Measurements from ENCODE around the gene KCTD20. TPM values are rescaled to one million over a fixed set of nuclear protein-coding genes. Genes with fewer than 3 reads are reported as not detected.

The KCTD20 gene
- total and polyA plus RNA-seq, 2 experiments from 2014 or later, result 7.4 to 25.0 TPM

DNA sequence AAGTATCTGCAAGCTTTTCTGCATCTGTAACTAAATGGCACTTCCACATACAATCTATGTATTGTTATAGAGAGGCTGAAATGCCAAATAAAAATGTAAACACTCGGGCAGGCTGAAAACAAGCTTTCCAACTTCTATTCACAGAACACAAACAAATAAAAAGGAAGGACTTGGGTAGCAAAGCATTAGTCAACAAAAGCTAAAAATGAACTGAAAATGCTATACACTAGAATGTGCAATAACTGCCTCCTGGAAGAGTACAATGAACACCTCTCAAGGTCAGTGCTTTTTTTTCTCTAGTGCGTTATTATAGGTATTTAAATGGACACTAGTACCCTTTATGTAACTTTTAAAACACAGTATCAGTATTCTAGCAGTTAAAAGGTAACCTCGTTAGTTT lies 73.0 kb downstream of the KCTD20 start:
- Mint-ChIP-seq H3K27me3 (ENCODE audit: insufficient read depth, low read depth, poor library complexity) (peaks cover 2% of the 10 kb centered on the region), H3K4me3 (no peak overlapping the region), H3K9me3 (no peaks in the 10 kb centered on the region), H3K36me3 (ENCODE audit: low read depth) (peaks cover 34% of the 10 kb centered on the region), H3K4me1 (no peaks in the 10 kb centered on the region), H3K27ac (no peak overlapping the region)
- DNase-seq (ENCODE audit: low spot score) (no peak), ATAC-seq (no peak)
- H3F3A ChIP-seq (replicated peaks; ENCODE audit: low read depth), result no peaks in the 10 kb centered on the region
- H3K27me3 ChIP-seq (ENCODE audit: insufficient read depth), result no peaks in the 10 kb centered on the region
- peaks cover 19% of the 10 kb centered on the region for H3K36me3 ChIP-seq (ENCODE audit: insufficient read depth)
- H3K4me2 ChIP-seq, result no peak overlapping the region
- no peak overlapping the region for H3K27ac ChIP-seq (ENCODE audit: low read depth)
- H3K4me1 ChIP-seq (ENCODE audit: insufficient read depth), result no peaks in the 10 kb centered on the region
- H3K4me3 ChIP-seq, result no peak overlapping the region
- no peak for TF ChIP-seq CTCF (conservative IDR thresholded peaks at IDR 0.05; ENCODE audit: low read depth in 2 of 2)
- TF ChIP-seq CREB1 (CRISPR knock-in tag; IDR thresholded peaks at IDR 0.05; ENCODE audit: low read depth), result no peak
- no peak for TF ChIP-seq NANOG (IDR thresholded peaks at IDR 0.05; ENCODE audit: borderline replicate concordance)
- H3K79me2 ChIP-seq (replicated peaks; ENCODE audit: insufficient read depth), result no peaks in the 10 kb centered on the region
- no peaks in the 10 kb centered on the region for H4K20me1 ChIP-seq (replicated peaks; ENCODE audit: insufficient read depth)
- H2AFZ ChIP-seq, result no peak overlapping the region
- H3K9me2 ChIP-seq (ENCODE audit: insufficient read depth), result no peaks in the 10 kb centered on the region

DNA sequence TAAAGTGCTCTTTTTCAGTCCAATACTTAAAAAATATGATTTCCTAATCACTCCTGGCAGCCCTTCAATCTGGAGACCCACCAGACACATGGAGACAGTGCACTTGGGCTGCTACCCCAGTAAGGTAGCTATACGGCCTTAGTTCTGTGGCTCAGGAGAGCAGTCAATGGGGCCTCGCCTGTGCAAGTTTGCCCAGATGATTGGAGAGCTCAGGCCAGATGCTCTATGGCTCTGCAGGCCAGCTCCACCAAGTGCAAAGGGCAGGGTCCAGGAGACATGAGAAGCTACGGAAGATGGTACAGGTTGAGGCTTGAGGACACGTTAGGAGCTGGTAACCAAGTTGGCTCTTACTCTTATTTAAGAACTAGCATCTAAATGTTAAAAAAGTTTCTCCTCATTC lies 73.8 kb downstream of the KCTD20 start:
- Histone ChIP-seq H3K4me1 (ENCODE audit: insufficient read depth) (no peaks in the 10 kb centered on the region), H3K79me2 (replicated peaks; ENCODE audit: insufficient read depth) (no peaks in the 10 kb centered on the region), H4K20me1 (replicated peaks; ENCODE audit: insufficient read depth) (no peaks in the 10 kb centered on the region), H3K27ac (ENCODE audit: low read depth) (no peak overlapping the region), H3K4me2 (no peak overlapping the region), H2AFZ (no peak overlapping the region), H3K4me3 (no peak overlapping the region), H3K27me3 (ENCODE audit: insufficient read depth) (no peaks in the 10 kb centered on the region), H3F3A (replicated peaks; ENCODE audit: low read depth) (no peaks in the 10 kb centered on the region), H3K36me3 (ENCODE audit: insufficient read depth) (peaks cover 23% of the 10 kb centered on the region), H3K9me2 (ENCODE audit: insufficient read depth) (no peaks in the 10 kb centered on the region)
- Mint-ChIP-seq H3K27ac (no peak overlapping the region), H3K4me1 (no peaks in the 10 kb centered on the region), H3K9me3 (no peaks in the 10 kb centered on the region), H3K4me3 (no peak overlapping the region), H3K27me3 (ENCODE audit: insufficient read depth, low read depth, poor library complexity) (peaks cover 2% of the 10 kb centered on the region), H3K36me3 (ENCODE audit: low read depth) (peaks cover 27% of the 10 kb centered on the region)
- DNase-seq (ENCODE audit: low spot score), result no peak
- no peak for ATAC-seq
- TF ChIP-seq ZNF331 (CRISPR knock-in tag; IDR thresholded peaks at IDR 0.05; ENCODE audit: low read depth), result no peak
- no peak for TF ChIP-seq NANOG (IDR thresholded peaks at IDR 0.05; ENCODE audit: borderline replicate concordance)
- no peak for TF ChIP-seq ETS1 (IDR thresholded peaks at IDR 0.05)
- no peak for TF ChIP-seq ZNF114 (CRISPR knock-in tag; IDR thresholded peaks at IDR 0.05)
- TF ChIP-seq POLR2AphosphoS5 (IDR thresholded peaks at IDR 0.05; ENCODE audit: low read depth), result no peak
- TF ChIP-seq, protein P1, sequence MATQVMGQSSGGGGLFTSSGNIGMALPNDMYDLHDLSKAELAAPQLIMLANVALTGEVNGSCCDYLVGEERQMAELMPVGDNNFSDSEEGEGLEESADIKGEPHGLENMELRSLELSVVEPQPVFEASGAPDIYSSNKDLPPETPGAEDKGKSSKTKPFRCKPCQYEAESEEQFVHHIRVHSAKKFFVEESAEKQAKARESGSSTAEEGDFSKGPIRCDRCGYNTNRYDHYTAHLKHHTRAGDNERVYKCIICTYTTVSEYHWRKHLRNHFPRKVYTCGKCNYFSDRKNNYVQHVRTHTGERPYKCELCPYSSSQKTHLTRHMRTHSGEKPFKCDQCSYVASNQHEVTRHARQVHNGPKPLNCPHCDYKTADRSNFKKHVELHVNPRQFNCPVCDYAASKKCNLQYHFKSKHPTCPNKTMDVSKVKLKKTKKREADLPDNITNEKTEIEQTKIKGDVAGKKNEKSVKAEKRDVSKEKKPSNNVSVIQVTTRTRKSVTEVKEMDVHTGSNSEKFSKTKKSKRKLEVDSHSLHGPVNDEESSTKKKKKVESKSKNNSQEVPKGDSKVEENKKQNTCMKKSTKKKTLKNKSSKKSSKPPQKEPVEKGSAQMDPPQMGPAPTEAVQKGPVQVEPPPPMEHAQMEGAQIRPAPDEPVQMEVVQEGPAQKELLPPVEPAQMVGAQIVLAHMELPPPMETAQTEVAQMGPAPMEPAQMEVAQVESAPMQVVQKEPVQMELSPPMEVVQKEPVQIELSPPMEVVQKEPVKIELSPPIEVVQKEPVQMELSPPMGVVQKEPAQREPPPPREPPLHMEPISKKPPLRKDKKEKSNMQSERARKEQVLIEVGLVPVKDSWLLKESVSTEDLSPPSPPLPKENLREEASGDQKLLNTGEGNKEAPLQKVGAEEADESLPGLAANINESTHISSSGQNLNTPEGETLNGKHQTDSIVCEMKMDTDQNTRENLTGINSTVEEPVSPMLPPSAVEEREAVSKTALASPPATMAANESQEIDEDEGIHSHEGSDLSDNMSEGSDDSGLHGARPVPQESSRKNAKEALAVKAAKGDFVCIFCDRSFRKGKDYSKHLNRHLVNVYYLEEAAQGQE (IDR thresholded peaks at IDR 0.05; ENCODE audit: unreplicated experiment), result no peak
- no peak for TF ChIP-seq EZH2 (IDR thresholded peaks at IDR 0.05; ENCODE audit: low read depth, unreplicated experiment)
- TF ChIP-seq STAT1 (IDR thresholded peaks at IDR 0.05; ENCODE audit: unreplicated experiment), result no peak
